ENCODE results near the gene LTB.

DNA sequence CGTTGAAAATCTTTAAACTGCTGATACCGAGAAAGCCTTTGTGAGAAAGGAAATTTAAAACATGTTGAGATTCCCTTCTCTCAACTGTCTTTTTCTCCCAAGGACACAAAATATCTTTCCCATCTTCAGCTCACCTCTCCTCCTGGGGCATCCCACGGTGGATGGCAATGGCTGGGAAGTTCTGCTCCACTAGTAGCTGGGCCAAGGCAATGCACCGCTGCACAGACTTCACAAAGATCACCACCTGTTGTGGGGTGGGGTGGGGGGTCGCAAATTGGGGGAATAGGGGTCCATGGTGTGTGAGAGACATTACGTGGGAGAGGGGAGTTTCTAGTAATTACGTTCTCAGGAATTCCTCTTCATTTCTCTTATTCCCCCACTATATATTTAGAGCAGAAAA, 51.1 kb downstream of the LTB start:
- TF ChIP-seq, protein P1, sequence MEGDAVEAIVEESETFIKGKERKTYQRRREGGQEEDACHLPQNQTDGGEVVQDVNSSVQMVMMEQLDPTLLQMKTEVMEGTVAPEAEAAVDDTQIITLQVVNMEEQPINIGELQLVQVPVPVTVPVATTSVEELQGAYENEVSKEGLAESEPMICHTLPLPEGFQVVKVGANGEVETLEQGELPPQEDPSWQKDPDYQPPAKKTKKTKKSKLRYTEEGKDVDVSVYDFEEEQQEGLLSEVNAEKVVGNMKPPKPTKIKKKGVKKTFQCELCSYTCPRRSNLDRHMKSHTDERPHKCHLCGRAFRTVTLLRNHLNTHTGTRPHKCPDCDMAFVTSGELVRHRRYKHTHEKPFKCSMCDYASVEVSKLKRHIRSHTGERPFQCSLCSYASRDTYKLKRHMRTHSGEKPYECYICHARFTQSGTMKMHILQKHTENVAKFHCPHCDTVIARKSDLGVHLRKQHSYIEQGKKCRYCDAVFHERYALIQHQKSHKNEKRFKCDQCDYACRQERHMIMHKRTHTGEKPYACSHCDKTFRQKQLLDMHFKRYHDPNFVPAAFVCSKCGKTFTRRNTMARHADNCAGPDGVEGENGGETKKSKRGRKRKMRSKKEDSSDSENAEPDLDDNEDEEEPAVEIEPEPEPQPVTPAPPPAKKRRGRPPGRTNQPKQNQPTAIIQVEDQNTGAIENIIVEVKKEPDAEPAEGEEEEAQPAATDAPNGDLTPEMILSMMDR (IDR thresholded peaks at IDR 0.05; ENCODE audit: low read depth, low read length, missing input control): no peak
- no peak for TF ChIP-seq RAD21 (IDR thresholded peaks at IDR 0.05)
- no peak for TF ChIP-seq JUND (IDR thresholded peaks at IDR 0.05)
- no peak for TF ChIP-seq RXRA (IDR thresholded peaks at IDR 0.05)
- no peak for TF ChIP-seq GABPA (IDR thresholded peaks at IDR 0.05 in 1 of 2, conservative IDR thresholded peaks at IDR 0.05 in 1 of 2)
- TF ChIP-seq, protein P2, sequence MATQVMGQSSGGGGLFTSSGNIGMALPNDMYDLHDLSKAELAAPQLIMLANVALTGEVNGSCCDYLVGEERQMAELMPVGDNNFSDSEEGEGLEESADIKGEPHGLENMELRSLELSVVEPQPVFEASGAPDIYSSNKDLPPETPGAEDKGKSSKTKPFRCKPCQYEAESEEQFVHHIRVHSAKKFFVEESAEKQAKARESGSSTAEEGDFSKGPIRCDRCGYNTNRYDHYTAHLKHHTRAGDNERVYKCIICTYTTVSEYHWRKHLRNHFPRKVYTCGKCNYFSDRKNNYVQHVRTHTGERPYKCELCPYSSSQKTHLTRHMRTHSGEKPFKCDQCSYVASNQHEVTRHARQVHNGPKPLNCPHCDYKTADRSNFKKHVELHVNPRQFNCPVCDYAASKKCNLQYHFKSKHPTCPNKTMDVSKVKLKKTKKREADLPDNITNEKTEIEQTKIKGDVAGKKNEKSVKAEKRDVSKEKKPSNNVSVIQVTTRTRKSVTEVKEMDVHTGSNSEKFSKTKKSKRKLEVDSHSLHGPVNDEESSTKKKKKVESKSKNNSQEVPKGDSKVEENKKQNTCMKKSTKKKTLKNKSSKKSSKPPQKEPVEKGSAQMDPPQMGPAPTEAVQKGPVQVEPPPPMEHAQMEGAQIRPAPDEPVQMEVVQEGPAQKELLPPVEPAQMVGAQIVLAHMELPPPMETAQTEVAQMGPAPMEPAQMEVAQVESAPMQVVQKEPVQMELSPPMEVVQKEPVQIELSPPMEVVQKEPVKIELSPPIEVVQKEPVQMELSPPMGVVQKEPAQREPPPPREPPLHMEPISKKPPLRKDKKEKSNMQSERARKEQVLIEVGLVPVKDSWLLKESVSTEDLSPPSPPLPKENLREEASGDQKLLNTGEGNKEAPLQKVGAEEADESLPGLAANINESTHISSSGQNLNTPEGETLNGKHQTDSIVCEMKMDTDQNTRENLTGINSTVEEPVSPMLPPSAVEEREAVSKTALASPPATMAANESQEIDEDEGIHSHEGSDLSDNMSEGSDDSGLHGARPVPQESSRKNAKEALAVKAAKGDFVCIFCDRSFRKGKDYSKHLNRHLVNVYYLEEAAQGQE (IDR thresholded peaks at IDR 0.05): no peak
- TF ChIP-seq TAF1 (conservative IDR thresholded peaks at IDR 0.05): no peak
- no peak for TF ChIP-seq SP1 (IDR thresholded peaks at IDR 0.05)
- no peak for TF ChIP-seq YY1 (IDR thresholded peaks at IDR 0.05)

All from liver (tissue), 3 donors.